ENCODE measurements around the gene CDC42SE2. TPM values are rescaled to one million over a fixed set of nuclear protein-coding genes. Genes with fewer than 3 reads are reported as not detected.
"Not testable (repeated sequence)": the region's sequence is repeated elsewhere in the genome, so short reads cannot be mapped to it uniquely, and the experiment has no call there.

Gene CDC42SE2
- total RNA-seq, 1 donor from 2014 or later = 29.3 TPM

DNA sequence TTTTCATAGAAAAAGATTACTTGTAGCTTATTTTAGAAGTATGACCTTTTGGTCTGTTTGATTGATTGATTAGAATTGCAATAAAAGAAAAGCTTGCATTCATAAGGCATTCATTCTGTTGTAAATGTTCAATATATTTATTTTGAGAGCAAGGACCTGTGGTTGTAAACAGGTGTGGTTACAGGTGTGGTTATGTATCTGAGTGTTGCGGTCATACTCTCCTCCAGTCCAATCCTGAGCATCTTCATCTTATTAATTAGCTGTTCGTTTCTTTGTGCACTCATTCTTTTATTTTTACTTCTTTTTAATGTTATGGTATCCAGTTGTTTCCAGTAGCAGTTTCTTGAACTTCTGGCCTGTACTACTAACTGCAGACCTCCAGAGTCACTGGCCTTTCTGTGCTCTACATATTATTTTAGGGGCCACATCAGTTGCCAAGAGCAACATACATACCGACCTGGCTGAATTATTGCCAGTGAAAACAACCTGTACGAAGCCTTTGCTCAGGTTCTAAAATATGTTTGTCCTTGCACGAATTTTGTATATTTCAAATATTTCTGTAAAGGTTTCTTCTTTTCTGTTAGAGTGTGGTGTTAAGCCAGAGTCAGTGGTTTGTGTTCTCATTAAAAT is 128.7 kb downstream of the CDC42SE2 start:
- no peak overlapping the region for H3K4me3 Mint-ChIP-seq (ENCODE audit: low read depth)
- no peak for DNase-seq (ENCODE audit: low spot score, unreplicated experiment)
- no peak for TF ChIP-seq CTCF (IDR thresholded peaks at IDR 0.05; ENCODE audit: unreplicated experiment)
- H3K36me3 Mint-ChIP-seq (ENCODE audit: insufficient read depth) = peaks cover 23% of the 10 kb centered on the region
- H3K27me3 Mint-ChIP-seq = no peaks in the 10 kb centered on the region
- H3K27ac Mint-ChIP-seq = no peak overlapping the region
- H3K9me3 Mint-ChIP-seq (ENCODE audit: low read depth) = no peaks in the 10 kb centered on the region
- peaks cover 14% of the 10 kb centered on the region for H3K4me1 Mint-ChIP-seq (ENCODE audit: low read depth)

DNA sequence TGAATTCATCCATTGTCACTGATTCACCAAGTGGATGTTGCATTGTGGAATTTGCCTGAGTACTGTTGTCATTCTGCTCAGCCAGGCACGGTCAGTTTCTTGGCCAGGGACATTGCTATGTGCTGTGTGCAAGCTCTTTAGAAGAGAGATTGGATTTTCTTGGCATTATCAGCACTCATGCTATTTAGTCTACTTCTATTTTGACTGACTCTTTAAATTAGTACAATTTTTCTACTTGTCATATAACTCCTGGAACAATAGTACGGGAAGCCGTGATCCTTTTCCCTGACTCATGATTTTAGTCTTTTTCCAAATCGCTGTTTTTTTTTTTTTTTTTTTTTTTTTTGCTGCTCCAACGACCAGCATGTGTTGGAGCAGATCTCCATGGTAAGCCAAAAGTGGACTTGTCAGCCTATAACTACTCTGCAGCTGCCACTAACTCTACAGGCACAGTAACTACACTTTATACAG is 129.7 kb downstream of the CDC42SE2 start:
- Mint-ChIP-seq H3K9me3 (ENCODE audit: low read depth) (no peaks in the 10 kb centered on the region), H3K4me1 (ENCODE audit: low read depth) (peaks cover 14% of the 10 kb centered on the region), H3K27me3 (no peaks in the 10 kb centered on the region), H3K27ac (no peak overlapping the region), H3K4me3 (ENCODE audit: low read depth) (no peak overlapping the region), H3K36me3 (ENCODE audit: insufficient read depth) (peaks cover 28% of the 10 kb centered on the region)
- TF ChIP-seq CTCF (IDR thresholded peaks at IDR 0.05; ENCODE audit: unreplicated experiment) = no peak
- no peak for DNase-seq (ENCODE audit: low spot score, unreplicated experiment)

GRCh38 chr5:131394128-131394527 is 130.3 kb downstream of the CDC42SE2 start:
- Mint-ChIP-seq H3K4me1 (ENCODE audit: low read depth) (peaks cover 14% of the 10 kb centered on the region), H3K9me3 (ENCODE audit: low read depth) (no peaks in the 10 kb centered on the region), H3K27ac (no peak overlapping the region), H3K36me3 (ENCODE audit: insufficient read depth) (peaks cover 31% of the 10 kb centered on the region), H3K27me3 (no peaks in the 10 kb centered on the region), H3K4me3 (ENCODE audit: low read depth) (no peak overlapping the region)
- DNase-seq (ENCODE audit: low spot score, unreplicated experiment) = no peak
- no peak for TF ChIP-seq CTCF (IDR thresholded peaks at IDR 0.05; ENCODE audit: unreplicated experiment)

DNA sequence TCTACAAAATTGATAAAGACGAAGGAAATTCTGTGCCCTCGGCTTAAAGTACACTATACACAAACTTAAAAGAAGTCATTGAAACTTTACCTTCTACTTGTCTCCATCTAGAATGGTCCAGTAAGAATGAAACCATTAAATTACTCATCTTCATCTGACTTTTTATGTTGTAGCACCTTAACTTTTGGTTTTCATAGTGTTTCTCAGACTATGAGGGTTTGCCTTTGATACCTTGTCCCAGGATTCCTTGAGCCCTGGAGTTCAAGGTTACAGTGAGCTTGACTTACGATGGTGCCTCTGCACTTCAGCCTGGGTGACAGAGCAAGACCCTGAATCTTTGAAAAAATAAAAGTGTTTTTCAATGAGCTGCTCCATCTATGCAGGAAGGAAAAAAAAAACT is 132.2 kb downstream of the CDC42SE2 start:
- no peak overlapping the region for H3K27ac Mint-ChIP-seq
- TF ChIP-seq CTCF (IDR thresholded peaks at IDR 0.05; ENCODE audit: unreplicated experiment) = no peak
- H3K4me3 Mint-ChIP-seq (ENCODE audit: low read depth) = no peak overlapping the region
- DNase-seq (ENCODE audit: low spot score, unreplicated experiment) = no peak
- no peaks in the 10 kb centered on the region for H3K27me3 Mint-ChIP-seq
- H3K36me3 Mint-ChIP-seq (ENCODE audit: insufficient read depth) = peaks cover 34% of the 10 kb centered on the region
- peaks cover 14% of the 10 kb centered on the region for H3K4me1 Mint-ChIP-seq (ENCODE audit: low read depth)
- peaks cover 6% of the 10 kb centered on the region for H3K9me3 Mint-ChIP-seq (ENCODE audit: low read depth)

GRCh38 chr5:131396630-131397273 is 132.9 kb downstream of the CDC42SE2 start:
- no peak overlapping the region for H3K4me3 Mint-ChIP-seq (ENCODE audit: low read depth)

DNA sequence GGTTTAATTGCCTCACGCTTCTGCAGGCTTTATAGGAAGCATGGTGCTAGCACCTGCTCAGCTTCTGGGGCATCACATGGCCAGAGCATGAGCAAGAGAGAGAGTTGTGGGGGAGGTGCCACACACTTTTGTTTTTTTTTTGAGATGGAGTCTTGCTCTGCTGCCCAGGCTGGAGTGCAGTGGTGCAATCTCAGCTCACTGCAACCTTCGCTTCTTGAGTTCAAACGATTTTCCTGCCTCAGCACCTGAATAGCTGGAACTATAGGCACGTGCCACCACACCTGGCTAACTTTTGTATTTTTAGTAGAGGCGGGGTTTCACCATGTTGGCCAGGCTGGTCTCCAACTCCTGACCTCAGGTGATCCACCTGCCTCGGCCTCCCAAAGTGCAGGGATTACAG is 135.2 kb downstream of the CDC42SE2 start:
- not testable (repeated sequence) for DNase-seq (ENCODE audit: low spot score, unreplicated experiment); H3K4me3 Mint-ChIP-seq (ENCODE audit: low read depth); H3K27me3 Mint-ChIP-seq; H3K27ac Mint-ChIP-seq; H3K4me1 Mint-ChIP-seq (ENCODE audit: low read depth)
- Mint-ChIP-seq H3K36me3 (ENCODE audit: insufficient read depth) (peaks cover 50% of the 10 kb centered on the region), H3K9me3 (ENCODE audit: low read depth) (peaks cover 21% of the 10 kb centered on the region)

More at GRCh38 chr5:131396630-131397273, 132.9 kb downstream of the CDC42SE2 start:
- TF ChIP-seq CTCF (IDR thresholded peaks at IDR 0.05; ENCODE audit: unreplicated experiment) = no peak
- peaks cover 35% of the 10 kb centered on the region for H3K36me3 Mint-ChIP-seq (ENCODE audit: insufficient read depth)
- peak overlapping the region; percentile 65 for H3K27ac Mint-ChIP-seq
- no peak for DNase-seq (ENCODE audit: low spot score, unreplicated experiment)
- H3K9me3 Mint-ChIP-seq (ENCODE audit: low read depth) = peaks cover 6% of the 10 kb centered on the region
- H3K27me3 Mint-ChIP-seq = no peaks in the 10 kb centered on the region
- H3K4me1 Mint-ChIP-seq (ENCODE audit: low read depth) = peaks cover 14% of the 10 kb centered on the region
